Measurements from ENCODE around the gene EIF2A.

DNA sequence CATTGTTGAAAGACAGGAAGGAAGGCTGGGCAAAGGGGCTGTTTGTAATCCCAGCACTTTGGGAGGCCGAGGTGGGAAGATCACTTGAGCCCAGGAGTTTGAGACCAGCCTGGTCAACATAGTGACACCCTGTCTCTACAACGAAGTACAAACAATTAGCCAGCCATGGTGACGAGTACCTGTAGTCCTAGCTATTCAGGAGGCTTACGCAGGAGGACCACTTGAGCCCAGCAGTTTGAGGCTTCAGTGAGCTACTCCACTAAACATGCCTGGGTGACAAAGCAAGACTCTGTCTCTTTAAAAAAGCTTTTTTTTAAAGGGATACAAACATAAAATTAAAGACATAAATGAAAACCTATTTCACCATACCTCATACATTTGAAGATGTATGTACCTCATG, 11.4 kb upstream of the EIF2A start:
- TF ChIP-seq POLR2A (IDR thresholded peaks at IDR 0.05), result no peak
- TF ChIP-seq, protein P1, sequence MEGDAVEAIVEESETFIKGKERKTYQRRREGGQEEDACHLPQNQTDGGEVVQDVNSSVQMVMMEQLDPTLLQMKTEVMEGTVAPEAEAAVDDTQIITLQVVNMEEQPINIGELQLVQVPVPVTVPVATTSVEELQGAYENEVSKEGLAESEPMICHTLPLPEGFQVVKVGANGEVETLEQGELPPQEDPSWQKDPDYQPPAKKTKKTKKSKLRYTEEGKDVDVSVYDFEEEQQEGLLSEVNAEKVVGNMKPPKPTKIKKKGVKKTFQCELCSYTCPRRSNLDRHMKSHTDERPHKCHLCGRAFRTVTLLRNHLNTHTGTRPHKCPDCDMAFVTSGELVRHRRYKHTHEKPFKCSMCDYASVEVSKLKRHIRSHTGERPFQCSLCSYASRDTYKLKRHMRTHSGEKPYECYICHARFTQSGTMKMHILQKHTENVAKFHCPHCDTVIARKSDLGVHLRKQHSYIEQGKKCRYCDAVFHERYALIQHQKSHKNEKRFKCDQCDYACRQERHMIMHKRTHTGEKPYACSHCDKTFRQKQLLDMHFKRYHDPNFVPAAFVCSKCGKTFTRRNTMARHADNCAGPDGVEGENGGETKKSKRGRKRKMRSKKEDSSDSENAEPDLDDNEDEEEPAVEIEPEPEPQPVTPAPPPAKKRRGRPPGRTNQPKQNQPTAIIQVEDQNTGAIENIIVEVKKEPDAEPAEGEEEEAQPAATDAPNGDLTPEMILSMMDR (IDR thresholded peaks at IDR 0.05), result no peak
